ENCODE measurements around the gene CCDC12. TPM values are rescaled to one million over a fixed set of nuclear protein-coding genes. Genes with fewer than 3 reads are reported as not detected.

The CCDC12 gene
- total RNA-seq, 1 donor from 2014 or later = 60.3 TPM

DNA sequence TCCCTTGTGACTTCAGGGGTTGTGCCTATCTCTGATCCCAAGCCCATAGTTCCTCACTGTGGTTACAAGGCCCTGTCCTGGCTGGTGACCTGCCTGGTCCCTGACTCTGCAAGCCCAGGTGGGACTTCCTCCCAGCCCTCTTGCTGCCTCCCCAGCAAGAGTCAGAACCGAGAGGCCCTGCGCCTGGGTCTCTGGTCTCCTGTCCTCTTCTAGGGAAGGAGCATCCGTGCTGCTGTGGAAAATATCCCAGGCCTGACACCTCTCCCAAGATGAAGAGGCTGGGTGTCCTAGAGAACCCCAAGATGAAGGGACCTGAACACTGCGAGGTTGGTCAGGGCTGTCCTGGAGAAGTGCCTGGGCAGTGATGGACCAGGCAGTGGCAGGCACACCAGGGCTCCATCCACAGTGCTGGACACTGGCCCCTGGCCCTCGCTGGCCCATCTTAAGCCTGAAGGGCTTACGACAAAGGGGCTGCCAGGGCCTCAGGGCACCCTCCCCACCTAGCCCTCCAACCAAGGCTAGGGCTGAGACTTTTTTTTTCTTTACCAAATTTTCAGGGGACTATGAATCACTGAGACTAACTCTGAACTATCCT, 66.3 kb downstream of the CCDC12 start:
- DNase-seq (ENCODE audit: low read depth) = no peak
- TF ChIP-seq, protein P1, sequence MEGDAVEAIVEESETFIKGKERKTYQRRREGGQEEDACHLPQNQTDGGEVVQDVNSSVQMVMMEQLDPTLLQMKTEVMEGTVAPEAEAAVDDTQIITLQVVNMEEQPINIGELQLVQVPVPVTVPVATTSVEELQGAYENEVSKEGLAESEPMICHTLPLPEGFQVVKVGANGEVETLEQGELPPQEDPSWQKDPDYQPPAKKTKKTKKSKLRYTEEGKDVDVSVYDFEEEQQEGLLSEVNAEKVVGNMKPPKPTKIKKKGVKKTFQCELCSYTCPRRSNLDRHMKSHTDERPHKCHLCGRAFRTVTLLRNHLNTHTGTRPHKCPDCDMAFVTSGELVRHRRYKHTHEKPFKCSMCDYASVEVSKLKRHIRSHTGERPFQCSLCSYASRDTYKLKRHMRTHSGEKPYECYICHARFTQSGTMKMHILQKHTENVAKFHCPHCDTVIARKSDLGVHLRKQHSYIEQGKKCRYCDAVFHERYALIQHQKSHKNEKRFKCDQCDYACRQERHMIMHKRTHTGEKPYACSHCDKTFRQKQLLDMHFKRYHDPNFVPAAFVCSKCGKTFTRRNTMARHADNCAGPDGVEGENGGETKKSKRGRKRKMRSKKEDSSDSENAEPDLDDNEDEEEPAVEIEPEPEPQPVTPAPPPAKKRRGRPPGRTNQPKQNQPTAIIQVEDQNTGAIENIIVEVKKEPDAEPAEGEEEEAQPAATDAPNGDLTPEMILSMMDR (conservative IDR thresholded peaks at IDR 0.05; ENCODE audit: low read depth, low read length) = no peak
- no peak overlapping the region for H3K4me3 ChIP-seq (ENCODE audit: low read depth, low read length)

DNA sequence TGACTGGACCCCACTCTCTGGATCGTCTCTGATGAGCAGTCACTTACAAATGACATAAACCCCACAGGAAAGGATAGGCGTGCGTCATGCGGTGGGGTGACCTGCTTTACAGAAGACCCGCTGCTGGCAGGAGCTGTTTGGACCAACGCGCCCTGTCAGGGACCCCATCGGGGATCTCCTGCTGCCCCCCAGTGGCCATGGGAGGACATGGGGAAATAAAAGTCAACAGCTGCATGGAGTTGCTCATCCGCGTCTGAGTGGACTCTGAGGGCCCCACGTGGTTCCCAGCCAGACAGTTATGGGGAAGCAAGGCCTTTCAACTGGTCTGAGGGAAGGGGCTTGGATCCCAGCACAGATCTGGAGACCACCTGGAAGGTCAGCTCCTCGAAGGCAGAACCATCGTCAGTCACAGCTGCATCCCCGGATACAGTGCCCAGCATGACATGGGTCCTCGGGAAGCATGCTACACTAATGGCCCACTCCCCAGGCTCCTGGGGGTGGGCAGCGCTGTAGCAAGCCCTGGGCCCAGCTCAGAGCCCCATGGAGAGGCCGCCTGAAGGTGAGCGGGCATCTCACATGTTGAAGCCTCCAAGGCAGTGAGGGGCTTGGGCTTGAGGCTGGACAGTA, 66.9 kb downstream of the CCDC12 start:
- TF ChIP-seq, protein P1 (conservative IDR thresholded peaks at IDR 0.05; ENCODE audit: low read depth, low read length) = peak; percentile 90
- DNase-seq (ENCODE audit: low read depth) = no peak
- no peak overlapping the region for H3K4me3 ChIP-seq (ENCODE audit: low read depth, low read length)

DNA sequence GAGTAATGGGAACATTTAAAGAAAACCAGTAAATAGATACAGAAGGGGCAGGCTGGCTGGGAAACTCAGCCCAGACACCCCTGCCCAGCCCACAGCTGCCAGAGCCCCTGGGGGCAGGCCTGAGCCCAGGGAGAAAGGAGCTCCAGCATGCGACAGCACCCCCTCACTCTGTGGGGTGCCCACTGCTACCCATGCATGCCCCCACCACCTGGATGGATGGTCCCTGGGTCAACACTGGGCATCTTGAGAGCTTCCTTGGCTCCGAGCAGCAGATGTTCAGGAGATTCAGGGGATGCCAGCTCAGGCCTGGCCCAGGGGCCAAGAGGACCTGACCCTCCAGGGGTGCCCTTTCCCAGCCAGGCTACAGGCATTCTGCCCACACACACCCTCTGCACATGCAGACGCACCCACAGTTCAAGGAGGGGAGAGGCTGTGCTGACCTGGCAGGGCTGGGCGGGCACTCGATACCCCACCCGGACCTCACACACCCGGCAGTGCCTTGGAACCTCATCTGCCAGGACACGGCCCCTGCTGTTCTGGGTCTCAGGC, 67.5 kb downstream of the CCDC12 start:
- TF ChIP-seq, protein P1 (conservative IDR thresholded peaks at IDR 0.05; ENCODE audit: low read depth, low read length) = no peak
- H3K4me3 ChIP-seq (ENCODE audit: low read depth, low read length) = no peak overlapping the region
- DNase-seq (ENCODE audit: low read depth) = no peak

DNA sequence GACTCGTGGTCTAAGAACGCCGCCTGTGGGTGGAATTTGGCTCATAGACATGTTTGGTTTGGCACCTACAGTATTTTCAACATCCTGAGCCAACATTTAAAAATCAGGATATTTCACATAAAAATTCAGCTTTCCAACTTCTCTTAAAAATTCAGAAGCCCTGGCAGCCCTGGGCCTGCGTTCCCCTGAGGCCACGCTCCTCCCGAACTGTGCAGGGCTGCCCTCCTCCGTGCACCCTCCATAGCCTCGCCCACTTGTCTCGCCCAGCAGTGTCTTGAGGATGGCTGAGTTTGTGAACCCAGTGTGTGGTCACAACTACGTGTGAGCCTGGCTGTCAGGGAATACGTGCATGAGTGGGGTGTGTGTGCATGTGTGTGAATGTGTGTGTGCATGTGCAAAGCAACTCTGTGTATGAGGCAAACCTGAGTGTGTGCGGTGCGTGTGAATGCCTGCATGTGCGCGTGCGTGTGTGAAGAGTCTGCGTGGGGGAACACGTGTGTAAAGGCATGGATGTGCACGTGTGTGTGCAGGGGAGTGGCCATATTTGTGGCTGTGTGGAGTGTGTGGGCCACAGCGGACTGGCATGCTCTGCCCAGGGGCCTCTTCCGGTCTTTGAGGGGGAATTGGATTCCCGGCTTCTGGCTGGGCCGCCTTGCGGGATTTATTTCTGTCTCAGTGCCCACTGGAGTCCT, 68.1 kb downstream of the CCDC12 start:
- no peak overlapping the region for H3K4me3 ChIP-seq (ENCODE audit: low read depth, low read length)
- DNase-seq (ENCODE audit: low read depth) = no peak
- TF ChIP-seq, protein P1 (conservative IDR thresholded peaks at IDR 0.05; ENCODE audit: low read depth, low read length) = peak; percentile 53

DNA sequence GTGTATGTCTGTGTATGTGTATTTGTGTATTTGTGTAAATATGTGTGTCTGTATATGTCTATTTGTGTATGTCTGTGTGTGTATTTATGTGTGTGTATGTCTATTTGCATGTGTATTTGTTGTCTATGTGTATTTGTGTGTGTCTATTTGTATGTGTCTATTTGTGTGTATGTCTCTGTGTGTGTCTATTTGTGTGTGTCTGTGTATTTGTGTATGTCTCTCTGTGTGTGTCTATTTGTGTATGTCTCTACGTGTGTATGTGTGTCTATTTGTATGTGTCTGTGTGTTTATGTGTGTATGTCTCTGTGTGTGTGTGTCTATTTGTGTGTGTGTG, 68.6 kb downstream of the CCDC12 start:
- TF ChIP-seq, protein P1 (conservative IDR thresholded peaks at IDR 0.05; ENCODE audit: low read depth, low read length) = no peak
- no peak overlapping the region for H3K4me3 ChIP-seq (ENCODE audit: low read depth, low read length)
- no peak for DNase-seq (ENCODE audit: low read depth)

DNA sequence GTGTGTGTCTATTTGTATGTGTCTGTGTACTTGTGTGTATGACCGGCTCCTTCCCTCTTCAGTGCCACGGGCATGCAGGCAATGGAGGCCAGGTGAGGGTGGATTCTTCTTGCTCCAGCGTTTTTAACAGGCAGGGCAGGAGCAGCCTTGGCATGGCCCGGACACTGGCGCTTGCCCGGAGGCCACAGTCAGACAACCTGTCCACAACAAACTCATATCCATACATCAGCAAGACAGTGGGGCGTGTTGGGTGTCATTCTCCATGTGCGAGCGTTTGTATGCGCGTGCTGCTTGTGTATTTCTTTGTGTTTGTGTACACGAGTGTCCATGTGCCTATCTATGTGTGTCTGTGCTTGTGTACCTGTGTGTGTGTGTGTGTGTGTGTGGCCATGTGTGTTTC, 69.3 kb downstream of the CCDC12 start:
- TF ChIP-seq, protein P1 (conservative IDR thresholded peaks at IDR 0.05; ENCODE audit: low read depth, low read length) = no peak
- DNase-seq (ENCODE audit: low read depth) = no peak

More for the DNA sequence above, 69.3 kb downstream of the CCDC12 start:
- no peak overlapping the region for H3K4me3 ChIP-seq (ENCODE audit: low read depth, low read length)
